C1 segment of cervical spinal cord (tissue), 14 donors: ENCODE data around the gene CCSER1.
A peak's percentile ranks its signal among the peaks of the same experiment; 100 is the strongest.
"Not testable (repeated sequence)": the region's sequence is repeated elsewhere in the genome, so short reads cannot be mapped to it uniquely, and the experiment has no call there.

Source experiments
- DNase-seq, 14 donors: peaks; one replicate each; lab custom pipeline; 2025; lab: John Stamatoyannopoulos, UW

CCSER1 gene

GRCh38 chr4:91127831-91128230 lies 1000.6 kb downstream of the CCSER1 start:
- no peak for DNase-seq

GRCh38 chr4:91128519-91128918 lies 1001.3 kb downstream of the CCSER1 start:
- no peak for DNase-seq

- DNase-seq: no peak
Observed at GRCh38 chr4:91147067-91147466, 1019.9 kb downstream of the CCSER1 start.

GRCh38 chr4:91154041-91154440 lies 1026.8 kb downstream of the CCSER1 start:
- not testable (repeated sequence) for DNase-seq

GRCh38 chr4:91167864-91168653 lies 1040.9 kb downstream of the CCSER1 start:
- DNase-seq: not testable (repeated sequence)

GRCh38 chr4:91170768-91171167 lies 1043.6 kb downstream of the CCSER1 start:
- DNase-seq: no peak

GRCh38 chr4:91171217-91171616 lies 1044.0 kb downstream of the CCSER1 start:
- no peak for DNase-seq

GRCh38 chr4:91185061-91185460 lies 1057.9 kb downstream of the CCSER1 start:
- DNase-seq: peak in 1 of 14 donors; percentile 9

- DNase-seq: peak in 1 of 14 donors; percentile 7
Observed at GRCh38 chr4:91198951-91199350, 1071.8 kb downstream of the CCSER1 start.

GRCh38 chr4:91207535-91207934 lies 1080.3 kb downstream of the CCSER1 start:
- DNase-seq: no peak

GRCh38 chr4:91212211-91212610 lies 1085.0 kb downstream of the CCSER1 start:
- no peak for DNase-seq

- DNase-seq: not testable (repeated sequence)
Observed at GRCh38 chr4:91217831-91218403, 1090.7 kb downstream of the CCSER1 start.

- DNase-seq: no peak
Observed at GRCh38 chr4:91220315-91220714, 1093.1 kb downstream of the CCSER1 start.

GRCh38 chr4:91222014-91222413 lies 1094.8 kb downstream of the CCSER1 start:
- no peak for DNase-seq

- DNase-seq: no peak
Observed at GRCh38 chr4:91226867-91227266, 1099.7 kb downstream of the CCSER1 start.

GRCh38 chr4:91228659-91229058 lies 1101.5 kb downstream of the CCSER1 start:
- no peak for DNase-seq

GRCh38 chr4:91233164-91233563 lies 1106.0 kb downstream of the CCSER1 start:
- no peak for DNase-seq

- DNase-seq: peak in 8 of 14 donors; percentile 1 to 51 (median 16)
Observed at GRCh38 chr4:91243132-91243531, 1115.9 kb downstream of the CCSER1 start.

- no peak for DNase-seq
Observed at GRCh38 chr4:91256043-91256442, 1128.8 kb downstream of the CCSER1 start.

- no peak for DNase-seq
Observed at GRCh38 chr4:91256751-91257150, 1129.6 kb downstream of the CCSER1 start.

GRCh38 chr4:91257721-91258120 lies 1130.5 kb downstream of the CCSER1 start:
- DNase-seq: no peak

GRCh38 chr4:91258326-91258725 lies 1131.1 kb downstream of the CCSER1 start:
- DNase-seq: no peak

GRCh38 chr4:91267543-91267942 lies 1140.3 kb downstream of the CCSER1 start:
- no peak for DNase-seq
